Hepatic stellate cell (primary cell): Measurements from ENCODE around the gene COL19A1.
A peak's percentile ranks its signal among the peaks of the same experiment; 100 is the strongest.
"Not testable (repeated sequence)": the region's sequence is repeated elsewhere in the genome, so short reads cannot be mapped to it uniquely, and the experiment has no call there.

Source experiments
- DNase-seq: peaks from one replicate; pipeline ENCODE4 v3.0.0; 2011; ENCODE audit warnings: low spot score

Gene COL19A1

GRCh38 chr6:69965974-69966373 is 99.6 kb downstream of the COL19A1 start:
- not testable (repeated sequence) for DNase-seq

- no peak for DNase-seq
Measured at GRCh38 chr6:69973138-69973537, 106.8 kb downstream of the COL19A1 start.

GRCh38 chr6:69973763-69974162 is 107.4 kb downstream of the COL19A1 start:
- DNase-seq = no peak

- DNase-seq = no peak
Measured at GRCh38 chr6:69974193-69974592, 107.8 kb downstream of the COL19A1 start.

GRCh38 chr6:69976591-69977090 is 110.3 kb downstream of the COL19A1 start:
- no peak for DNase-seq

- no peak for DNase-seq
Measured at GRCh38 chr6:69980624-69981023, 114.3 kb downstream of the COL19A1 start.

- no peak for DNase-seq
Measured at GRCh38 chr6:69984506-69984905, 118.2 kb downstream of the COL19A1 start.

- no peak for DNase-seq
Measured at GRCh38 chr6:69985180-69985579, 118.8 kb downstream of the COL19A1 start.

GRCh38 chr6:69987550-69987949 is 121.2 kb downstream of the COL19A1 start:
- DNase-seq = no peak

GRCh38 chr6:69988458-69989126 is 122.2 kb downstream of the COL19A1 start:
- DNase-seq = no peak

GRCh38 chr6:69994251-69994650 is 127.9 kb downstream of the COL19A1 start:
- peak; percentile 12 for DNase-seq

- no peak for DNase-seq
Measured at GRCh38 chr6:70008189-70008588, 141.8 kb downstream of the COL19A1 start.

GRCh38 chr6:70010339-70010738 is 144.0 kb downstream of the COL19A1 start:
- not testable (repeated sequence) for DNase-seq

- not testable (repeated sequence) for DNase-seq
Measured at GRCh38 chr6:70023201-70023600, 156.8 kb downstream of the COL19A1 start.

- no peak for DNase-seq
Measured at GRCh38 chr6:70028246-70028645, 161.9 kb downstream of the COL19A1 start.

- DNase-seq = no peak
Measured at GRCh38 chr6:70028926-70029325, 162.6 kb downstream of the COL19A1 start.

- no peak for DNase-seq
Measured at GRCh38 chr6:70033781-70034180, 167.4 kb downstream of the COL19A1 start.

- DNase-seq = no peak
Measured at GRCh38 chr6:70037445-70037844, 171.1 kb downstream of the COL19A1 start.

GRCh38 chr6:70040766-70041165 is 174.4 kb downstream of the COL19A1 start:
- DNase-seq = no peak

GRCh38 chr6:70041411-70041810 is 175.1 kb downstream of the COL19A1 start:
- DNase-seq = no peak

- no peak for DNase-seq
Measured at GRCh38 chr6:70045413-70045812, 179.1 kb downstream of the COL19A1 start.

GRCh38 chr6:70051197-70052124 is 185.1 kb downstream of the COL19A1 start:
- DNase-seq = no peak
